Endothelial cell of umbilical vein (primary cell): ENCODE measurements around the gene BGN.

Experiments used
- CTCF ChIP-seq, 2 donors: IDR thresholded peaks; 1 replicate in 1 of 2; 2 replicates in 1 of 2; pipeline ENCODE4 v1.5.1; 2011; ENCODE audit warnings: low read length in 2 of 2, mild to moderate bottlenecking in 2 of 2, moderate library complexity in 2 of 2, control low read depth in 1 of 2, inconsistent platforms in 1 of 2, low read depth in 1 of 2; ENCODE audit not compliant: insufficient read depth in 1 of 2; ENCODE audit errors: extremely low read depth in 1 of 2
- JUN ChIP-seq: IDR thresholded peaks from 2 replicates; pipeline ENCODE4 v1.6.1; 2011; ENCODE audit warnings: borderline replicate concordance, low read depth; ENCODE audit not compliant: insufficient read length, insufficient read depth
- POLR2AphosphoS5 ChIP-seq: IDR thresholded peaks from 2 replicates; pipeline ENCODE4 v1.6.1; 2012; ENCODE audit warnings: low read depth, mild to moderate bottlenecking, control low read depth, low read length, moderate library complexity; ENCODE audit not compliant: insufficient read depth

GRCh38 chrX:153494061-153494460, 719 bp upstream of the BGN start:
- TF ChIP-seq JUN (no peak), CTCF (IDR thresholded peaks at IDR 0.05; ENCODE audit: extremely low read depth in 1 of 2, insufficient read depth in 1 of 2, low read depth in 1 of 2, low read length in 2 of 2) (no peak), POLR2AphosphoS5 (no peak)
